NCI-H1092 treated with DMSO at 0.1 percent for 48 hours (cell line): ENCODE results near the gene UGT1A7.
"Not testable (repeated sequence)": the region's sequence is repeated elsewhere in the genome, so short reads cannot be mapped to it uniquely, and the experiment has no call there.

Source experiments
- DNase-seq: peaks from one replicate; lab custom pipeline; 2025; lab: John Stamatoyannopoulos, UW

The UGT1A7 gene

DNA sequence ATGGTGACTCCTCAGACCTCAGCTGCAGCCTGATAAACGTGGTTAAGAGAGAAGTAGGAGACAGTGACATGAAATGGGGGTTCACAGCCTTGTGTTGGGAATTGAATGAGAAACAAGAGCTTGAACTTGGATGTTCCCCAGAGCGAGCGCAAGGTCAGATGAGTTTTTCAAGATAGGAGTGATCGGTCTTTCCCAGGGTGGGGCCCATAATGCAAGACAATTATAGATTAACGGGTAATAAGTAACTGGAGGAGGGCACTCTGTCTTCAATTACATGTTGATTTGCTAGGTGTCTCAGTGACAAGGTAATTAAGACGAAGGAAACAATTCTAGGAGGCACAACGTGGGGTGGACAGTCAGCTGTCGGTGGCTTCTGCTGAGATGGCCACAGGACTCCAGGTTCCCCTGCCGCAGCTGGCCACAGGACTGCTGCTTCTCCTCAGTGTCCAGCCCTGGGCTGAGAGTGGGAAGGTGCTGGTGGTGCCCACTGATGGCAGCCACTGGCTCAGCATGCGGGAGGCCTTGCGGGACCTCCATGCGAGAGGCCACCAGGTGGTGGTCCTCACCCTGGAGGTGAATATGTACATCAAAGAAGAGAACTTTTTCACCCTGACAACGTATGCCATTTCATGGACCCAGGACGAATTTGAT lies 31.0 kb downstream of the UGT1A7 start, which contains the start of gene UGT1A5:
Gene UGT1A5, plus strand, starts transcription at position 297 of the 651 bp plus-strand sequence. Its CDS starts 85 bp downstream, at position 382.
- DNase-seq = no peak

DNA sequence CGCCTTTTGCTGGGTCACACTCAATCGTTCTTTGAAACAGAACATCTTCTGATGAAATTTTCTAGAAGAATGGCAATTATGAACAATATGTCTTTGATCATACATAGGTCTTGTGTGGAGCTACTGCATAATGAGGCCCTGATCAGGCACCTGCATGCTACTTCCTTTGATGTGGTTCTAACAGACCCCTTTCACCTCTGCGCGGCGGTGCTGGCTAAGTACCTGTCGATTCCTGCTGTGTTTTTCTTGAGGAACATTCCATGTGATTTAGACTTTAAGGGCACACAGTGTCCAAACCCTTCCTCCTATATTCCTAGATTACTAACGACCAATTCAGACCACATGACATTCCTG lies 31.5 kb downstream of the UGT1A7 start:
- no peak for DNase-seq

DNA sequence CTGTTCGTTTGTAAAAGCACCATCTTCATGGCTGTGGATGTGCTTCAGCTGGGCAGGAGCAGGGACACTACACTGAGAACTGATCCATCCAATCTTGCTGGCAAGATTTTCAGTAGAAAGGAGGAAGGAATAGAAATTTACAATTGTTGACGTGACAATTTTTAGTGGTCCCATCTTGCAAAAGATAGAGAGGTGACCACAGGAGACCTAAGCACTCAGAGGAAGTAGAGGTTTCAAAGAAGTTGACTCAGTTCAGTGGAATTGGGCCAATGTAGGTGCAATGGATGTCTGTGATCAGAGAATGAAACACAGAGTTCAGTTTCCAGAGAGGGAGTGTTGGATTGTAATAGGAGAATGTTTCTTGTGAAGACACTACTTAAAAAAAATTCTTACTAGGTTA lies 32.4 kb downstream of the UGT1A7 start:
- no peak for DNase-seq

DNA sequence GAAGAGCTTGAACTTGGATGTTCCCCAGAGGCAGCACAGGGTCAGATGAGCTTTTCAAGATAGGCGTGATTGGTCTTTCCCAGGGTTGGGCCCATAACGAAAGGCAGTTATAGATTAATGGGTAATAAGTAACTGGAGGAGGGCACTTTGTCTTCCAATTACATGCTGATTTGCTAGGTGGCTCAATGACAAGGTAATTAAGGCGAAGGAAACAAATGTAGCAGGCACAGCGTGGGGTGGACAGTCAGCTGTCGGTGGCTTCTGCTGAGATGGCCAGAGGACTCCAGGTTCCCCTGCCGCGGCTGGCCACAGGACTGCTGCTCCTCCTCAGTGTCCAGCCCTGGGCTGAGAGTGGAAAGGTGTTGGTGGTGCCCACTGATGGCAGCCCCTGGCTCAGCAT lies 36.9 kb downstream of the UGT1A7 start, which contains the start of gene UGT1A4:
Gene UGT1A4, plus strand, starts transcription at position 185 of the 400 bp plus-strand sequence. Its CDS starts 85 bp downstream, at position 270.
- no peak for DNase-seq

DNA sequence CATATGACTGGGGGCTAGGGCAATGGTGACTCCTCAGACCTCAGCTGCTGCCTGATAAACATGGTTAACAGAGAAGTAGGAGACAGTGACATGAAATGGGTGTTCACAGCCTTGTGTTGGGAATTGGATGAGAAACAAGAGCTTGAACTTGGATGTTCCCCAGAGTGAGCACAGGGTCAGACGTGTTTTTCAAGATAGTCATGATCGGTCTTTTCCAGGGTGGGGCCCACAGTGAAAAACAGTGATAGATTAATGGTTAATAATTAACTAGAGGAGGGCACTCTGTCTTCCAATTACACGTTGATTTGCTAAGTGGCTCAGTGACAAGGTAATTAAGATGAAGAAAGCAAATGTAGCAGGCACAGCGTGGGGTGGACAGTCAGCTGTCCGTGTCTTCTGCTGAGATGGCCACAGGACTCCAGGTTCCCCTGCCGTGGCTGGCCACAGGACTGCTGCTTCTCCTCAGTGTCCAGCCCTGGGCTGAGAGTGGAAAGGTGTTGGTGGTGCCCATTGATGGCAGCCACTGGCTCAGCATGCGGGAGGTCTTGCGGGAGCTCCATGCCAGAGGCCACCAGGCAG lies 47.1 kb downstream of the UGT1A7 start, which contains the start of gene UGT1A3:
Gene UGT1A3, plus strand, starts transcription at position 320 of the 579 bp plus-strand sequence. Its CDS starts 85 bp downstream, at position 405.
- DNase-seq = no peak

DNA sequence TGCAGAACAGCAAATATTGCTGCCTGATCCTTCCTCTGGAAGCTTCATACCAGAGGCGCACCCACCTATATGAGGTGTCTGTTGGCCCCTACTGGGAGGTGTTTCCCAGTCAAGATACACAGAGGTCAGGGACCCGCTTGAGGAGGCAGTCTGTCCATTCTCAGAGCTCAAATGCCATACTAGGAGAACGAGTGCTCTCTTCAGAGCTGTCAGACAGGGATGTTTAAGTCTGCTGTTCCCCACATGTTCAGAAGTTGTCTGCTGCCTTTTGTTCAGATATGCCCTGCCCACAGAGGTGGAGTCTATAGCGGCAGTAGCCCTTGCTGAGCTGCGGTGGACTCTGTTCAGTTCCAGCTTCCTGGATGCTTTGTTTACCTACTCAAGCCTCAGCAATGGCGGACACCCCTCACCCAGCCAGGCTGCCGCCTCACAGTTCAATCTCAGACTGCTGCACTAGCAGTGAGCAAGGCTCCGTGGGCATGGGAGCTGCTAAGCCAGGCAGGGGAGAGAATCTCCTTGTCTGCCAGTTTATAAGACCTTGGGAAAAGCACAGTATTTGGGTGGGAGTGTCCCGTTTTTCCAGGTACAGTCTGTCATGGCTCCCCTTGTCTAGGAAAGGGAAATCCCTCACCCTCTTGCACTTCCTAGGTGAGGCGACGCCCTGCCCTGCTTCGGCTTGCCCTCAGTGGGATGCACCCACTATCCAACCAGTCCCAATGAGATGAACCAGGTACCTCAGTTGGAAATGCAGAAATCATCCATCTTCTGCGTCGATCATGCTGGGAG lies 55.4 kb downstream of the UGT1A7 start:
- not testable (repeated sequence) for DNase-seq

DNA sequence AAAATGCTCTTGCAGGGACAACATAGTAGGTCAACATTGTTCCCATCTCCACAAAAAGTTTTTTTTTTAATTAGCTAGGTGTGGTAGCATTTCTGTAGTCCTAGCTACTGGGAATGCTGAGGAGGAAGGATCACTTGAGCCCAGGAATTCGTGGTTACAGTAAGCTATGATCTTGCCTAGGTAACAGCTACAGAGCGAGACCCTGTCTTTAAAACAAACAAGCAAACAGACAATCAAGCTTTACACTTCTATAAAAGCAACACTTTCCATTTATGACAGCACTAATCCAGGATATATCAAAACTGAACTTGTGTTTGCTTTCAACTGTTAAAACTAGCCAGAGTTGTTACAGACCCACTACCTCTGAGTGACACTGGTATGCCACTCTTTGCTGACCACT lies 59.2 kb downstream of the UGT1A7 start:
- no peak for DNase-seq

DNA sequence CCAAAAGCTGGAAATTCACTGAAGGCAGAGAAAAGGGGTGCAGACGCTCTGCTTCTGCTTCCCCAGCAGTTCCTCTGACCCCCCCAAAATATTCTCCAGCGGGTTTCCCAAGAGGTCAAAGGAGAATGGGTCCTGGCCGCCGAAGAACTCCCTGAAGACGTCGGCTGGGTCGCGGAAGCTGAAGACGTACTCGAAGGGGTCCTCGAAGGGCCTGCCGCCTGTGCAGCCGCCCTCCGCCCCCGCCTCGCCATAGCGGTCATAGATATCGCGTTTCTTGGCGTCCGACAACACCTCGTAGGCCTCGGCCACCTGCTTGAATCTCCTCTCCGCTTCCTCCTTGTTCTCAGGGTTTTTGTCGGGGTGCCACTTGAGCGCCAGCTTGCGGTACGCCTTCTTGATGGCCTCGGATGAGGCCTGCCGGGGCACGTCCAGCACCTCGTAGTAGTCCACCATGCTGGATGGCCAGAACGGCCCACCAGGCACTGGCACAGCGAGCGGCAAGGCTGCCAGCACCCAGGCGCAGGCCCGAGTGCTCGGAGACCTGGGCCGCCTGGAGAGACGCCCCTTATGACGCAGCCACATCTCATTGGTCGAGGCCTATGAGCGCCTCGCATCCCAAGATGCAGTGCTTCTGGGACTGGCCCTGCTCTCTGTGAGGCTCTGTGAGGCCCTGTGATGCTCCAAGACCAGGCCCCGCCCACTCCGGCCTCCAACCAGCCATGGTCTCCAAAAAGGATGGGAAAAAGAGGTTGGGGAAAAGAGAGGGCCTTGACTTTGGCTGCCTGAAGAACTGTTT lies 62.0 kb downstream of the UGT1A7 start:
- DNase-seq = no peak

DNA sequence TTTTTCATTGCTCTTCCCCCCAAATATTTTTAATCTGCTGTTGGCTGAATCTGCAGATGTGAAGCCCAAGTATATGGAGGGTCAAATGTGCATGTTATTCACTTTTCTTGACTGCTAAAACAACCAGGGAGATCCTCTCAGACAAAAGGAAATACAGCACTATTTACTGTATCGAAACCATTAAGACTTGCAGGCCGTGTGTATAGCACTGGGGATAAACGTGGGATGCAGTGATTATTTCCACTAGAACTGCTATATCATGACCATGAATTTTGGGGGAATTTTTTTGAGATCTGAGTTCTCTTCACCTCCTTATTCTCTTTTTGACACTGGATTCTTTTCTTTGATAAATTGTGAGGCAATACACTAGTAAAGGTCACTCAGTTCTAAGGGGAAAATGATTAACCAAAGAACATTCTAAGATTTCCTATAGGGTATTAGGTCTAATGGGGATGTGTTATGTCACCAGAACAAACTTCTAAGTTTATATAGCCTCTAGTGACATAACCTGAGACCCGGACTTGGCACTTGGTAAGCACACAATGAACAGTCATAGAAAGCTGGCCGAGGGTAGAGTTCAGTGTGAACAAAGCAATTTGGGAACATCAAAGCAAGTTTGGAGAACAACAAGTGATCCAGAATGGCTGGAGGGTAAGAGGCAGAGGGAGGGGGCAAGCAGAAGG lies 63.5 kb downstream of the UGT1A7 start:
- no peak for DNase-seq

DNA sequence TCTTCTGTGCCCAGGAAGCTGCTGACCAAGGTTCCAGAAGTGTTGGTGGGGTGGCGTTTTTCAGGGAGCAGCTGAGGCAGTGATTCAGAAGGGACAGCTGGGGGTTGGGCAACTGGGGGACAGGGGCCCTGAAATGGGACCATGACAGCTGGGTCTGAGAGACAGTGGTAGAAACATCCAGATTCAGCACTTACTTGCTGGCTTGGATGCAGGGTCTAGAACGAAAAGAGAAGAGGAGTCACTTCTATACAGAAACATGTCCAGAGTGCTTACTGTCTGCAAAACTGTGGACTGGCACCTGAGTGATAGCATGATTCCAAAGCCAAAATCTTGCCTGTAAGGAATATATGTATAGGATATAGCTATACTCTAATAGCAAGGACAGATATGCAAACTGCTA lies 64.1 kb downstream of the UGT1A7 start:
- DNase-seq = not testable (repeated sequence)

DNA sequence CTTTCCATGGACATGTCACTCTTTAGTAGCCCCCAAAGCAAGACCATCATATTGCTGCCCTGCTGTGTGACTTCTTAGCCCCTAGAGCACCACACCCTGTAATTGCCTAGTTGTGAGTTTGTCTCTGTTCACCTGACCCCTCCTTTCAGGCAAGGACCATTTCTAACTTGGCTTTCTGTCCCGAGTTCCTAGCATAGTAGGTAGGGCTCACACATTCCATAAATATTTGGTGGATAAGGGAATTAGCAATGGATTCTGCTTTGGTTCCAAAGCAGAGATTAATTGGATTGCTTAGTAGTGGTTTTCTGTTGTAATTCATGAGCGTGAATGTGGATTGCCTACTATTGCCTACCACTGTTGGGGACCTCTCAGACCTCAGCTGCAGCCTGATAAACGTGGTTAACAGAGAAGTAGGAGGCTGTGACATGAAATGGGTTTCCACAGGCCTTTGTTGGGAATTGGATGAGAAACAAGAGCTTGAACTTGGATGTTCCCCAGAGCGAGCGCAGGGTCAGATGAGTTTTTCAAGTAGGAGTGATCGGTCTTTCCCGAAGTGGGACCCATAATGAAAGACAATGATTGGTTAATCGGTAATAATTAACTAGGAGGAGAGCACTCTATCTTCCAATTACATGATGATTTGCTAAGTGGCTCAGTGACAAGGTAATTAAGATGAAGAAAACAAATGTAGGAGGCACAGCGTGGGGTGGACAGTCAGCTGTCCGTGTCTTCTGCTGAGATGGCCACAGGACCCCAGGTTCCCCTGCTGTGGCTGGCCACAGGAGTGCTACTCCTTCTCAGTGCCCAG lies 65.0 kb downstream of the UGT1A7 start:
- no peak for DNase-seq

DNA sequence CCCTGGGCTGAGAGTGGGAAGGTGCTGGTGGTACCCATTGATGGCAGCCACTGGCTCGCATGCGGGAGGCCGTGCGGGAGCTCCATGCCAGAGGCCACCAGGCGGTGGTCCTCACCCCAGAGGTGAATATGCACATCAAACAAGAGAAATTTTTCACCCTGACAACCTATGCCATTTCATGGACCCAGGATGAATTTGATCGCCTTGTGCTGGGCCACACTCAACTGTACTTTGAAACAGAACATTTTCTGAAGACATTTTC lies 65.5 kb downstream of the UGT1A7 start:
- DNase-seq = no peak

DNA sequence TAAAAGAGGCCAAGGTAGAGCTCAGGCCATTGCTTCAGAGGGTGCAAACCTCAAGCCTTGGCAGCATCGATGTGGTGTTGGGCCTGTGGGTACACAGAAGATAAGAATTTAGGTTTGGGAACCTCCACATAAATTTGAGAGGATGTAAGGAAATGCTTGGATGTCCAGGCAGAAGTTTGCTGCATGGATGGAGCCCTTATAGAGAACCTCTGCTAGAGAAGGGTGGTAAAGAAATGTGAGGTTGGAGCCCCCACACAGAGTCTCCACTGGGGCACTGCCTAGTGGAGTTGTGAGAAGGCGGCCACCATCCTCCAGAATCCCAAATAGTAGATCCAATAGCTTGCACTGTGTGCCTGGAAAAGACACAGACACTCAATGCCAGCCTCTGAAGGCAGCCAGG lies 69.0 kb downstream of the UGT1A7 start:
- not testable (repeated sequence) for DNase-seq

DNA sequence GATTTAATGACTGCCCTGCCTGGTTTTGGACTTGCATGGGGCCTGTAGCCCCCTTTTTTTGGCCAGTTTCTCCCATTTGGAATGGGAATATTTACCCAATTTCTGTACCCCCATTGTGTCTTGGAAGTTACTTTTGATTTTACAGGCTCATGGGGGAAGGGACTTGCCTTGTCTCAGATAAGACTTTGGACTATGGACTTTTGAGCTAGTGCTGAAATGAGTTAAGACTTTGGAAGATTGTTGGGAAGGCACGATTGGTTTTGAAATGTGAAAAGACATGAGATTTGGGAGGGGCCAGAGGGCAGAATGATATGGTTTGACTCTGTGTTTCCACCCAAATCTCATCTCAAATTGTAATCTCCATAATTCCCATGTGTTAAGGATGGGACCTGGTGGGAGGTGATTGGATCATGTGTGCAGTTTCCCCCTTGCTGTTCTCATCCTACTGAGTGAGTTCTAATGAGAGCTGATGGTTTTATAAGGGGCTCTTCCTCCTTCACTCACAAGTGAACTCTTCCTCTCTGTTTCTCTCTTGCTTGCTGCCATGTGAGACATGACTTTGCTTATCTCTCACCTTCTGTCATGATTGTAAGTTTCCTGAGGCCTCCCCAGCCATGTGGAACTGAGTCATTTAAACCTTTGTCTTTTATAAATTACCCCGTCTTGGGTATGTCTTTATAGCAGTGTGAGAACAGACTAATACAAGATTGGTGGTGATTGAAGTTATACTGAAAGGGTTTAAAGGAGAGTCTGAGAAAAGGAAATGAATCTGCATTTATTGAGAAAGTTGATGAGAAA lies 69.7 kb downstream of the UGT1A7 start:
- not testable (repeated sequence) for DNase-seq

DNA sequence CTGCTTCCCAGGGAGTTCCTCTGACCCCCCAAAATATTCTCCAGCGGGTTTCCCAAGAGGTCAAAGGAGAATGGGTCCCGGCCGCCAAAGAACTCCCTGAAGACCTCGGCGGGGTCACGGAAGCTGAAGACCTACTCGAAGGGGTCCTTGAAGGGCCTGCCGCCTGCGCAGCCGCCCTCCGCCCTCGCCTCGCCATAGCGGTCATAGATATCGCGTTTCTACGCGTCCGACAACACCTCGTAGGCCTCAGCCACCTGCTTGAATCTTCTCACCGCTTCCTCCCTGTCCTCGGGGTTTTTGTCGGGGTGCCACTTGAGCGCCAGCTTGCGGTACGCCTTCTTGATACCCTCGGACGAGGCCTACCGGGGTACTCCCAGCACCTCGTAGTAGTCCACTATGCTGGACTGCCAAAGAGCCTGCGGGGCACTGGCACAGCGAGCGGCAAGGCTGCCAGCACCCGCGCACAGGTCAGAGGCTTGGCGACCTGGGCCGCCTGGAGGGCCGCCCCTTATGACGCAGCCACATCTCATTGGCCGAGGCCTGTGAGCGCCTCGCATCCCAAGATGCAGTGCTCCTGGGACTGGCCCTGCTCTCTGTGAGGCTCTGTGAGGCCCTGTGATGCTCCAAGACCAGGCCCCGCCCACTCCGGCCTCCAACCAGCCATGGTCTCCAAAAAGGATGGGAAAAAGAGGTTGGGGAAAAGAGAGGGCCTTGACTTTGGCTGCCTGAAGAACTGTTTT lies 73.3 kb downstream of the UGT1A7 start:
- DNase-seq = no peak

DNA sequence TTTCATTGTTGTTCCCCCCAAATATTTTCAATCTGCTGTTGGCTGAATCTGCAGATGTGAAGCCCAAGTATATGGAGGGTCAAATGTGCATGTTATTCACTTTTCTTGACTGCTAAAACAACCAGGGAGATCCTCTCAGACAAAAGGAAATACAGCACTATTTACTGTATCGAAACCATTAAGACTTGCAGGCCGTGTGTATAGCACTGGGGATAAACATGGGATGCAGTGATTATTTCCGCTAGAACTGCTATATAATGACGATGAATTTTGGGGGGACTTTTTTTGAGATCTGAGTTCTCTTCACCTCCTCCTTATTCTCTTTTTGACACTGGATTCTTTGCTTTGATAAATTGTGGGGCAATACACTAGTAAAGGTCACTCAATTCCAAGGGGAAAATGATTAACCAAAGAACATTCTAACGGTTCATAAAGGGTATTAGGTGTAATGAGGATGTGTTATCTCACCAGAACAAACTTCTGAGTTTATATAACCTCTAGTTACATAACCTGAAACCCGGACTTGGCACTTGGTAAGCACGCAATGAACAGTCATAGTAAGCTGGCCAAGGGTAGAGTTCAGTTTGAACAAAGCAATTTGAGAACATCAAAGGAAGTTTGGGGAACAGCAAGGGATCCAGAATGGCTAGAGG lies 74.9 kb downstream of the UGT1A7 start:
- no peak for DNase-seq

DNA sequence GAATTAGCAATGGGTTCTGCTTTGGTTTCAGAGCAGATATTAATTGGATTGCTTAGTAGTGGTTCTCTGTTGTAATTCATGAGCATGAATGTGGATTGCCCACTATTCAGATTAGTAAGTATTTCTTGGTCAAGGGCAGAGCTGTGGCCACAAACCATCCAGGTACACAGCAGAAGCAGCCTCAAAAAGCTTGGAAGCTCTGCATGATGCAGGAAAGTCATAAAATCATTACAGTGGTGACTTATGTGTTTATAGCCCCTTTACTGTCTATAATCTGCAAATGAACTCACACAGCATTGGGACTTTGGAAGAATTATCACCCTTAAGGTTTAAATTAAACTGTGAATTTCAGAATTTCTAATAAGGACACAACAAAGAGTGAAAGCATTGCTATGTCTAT lies 76.4 kb downstream of the UGT1A7 start:
- DNase-seq = no peak

DNA sequence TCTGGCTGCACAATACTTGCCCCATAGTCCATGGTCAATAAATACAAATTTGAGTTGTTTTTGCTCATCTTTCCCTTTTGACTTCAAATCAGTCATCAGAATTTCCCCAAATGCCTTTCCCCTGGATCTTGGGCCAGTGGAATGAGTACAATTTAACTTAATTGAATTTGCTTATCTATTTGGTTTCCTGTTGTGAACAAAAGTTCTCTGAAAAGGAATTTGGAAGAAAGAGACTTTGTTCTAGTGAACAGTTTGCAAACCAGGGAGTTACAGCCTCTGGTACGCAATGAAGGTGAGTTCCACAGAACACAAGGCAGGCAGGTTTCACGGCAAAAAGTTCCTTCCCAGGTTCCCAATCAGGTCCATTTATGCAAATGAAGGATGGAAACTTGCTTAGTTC lies 77.1 kb downstream of the UGT1A7 start:
- no peak for DNase-seq

DNA sequence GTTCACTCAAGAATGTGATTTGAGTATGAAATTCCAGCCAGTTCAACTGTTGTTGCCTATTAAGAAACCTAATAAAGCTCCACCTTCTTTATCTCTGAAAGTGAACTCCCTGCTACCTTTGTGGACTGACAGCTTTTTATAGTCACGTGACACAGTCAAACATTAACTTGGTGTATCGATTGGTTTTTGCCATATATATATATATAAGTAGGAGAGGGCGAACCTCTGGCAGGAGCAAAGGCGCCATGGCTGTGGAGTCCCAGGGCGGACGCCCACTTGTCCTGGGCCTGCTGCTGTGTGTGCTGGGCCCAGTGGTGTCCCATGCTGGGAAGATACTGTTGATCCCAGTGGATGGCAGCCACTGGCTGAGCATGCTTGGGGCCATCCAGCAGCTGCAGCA lies 78.3 kb downstream of the UGT1A7 start, which contains the start of gene UGT1A1:
Gene UGT1A1, plus strand, starts transcription at position 228 of the 400 bp plus-strand sequence. Its CDS starts 18 bp downstream, at position 246.
- no peak for DNase-seq
